ENCODE measurements around the gene SETBP1. TPM values are rescaled to one million over a fixed set of nuclear protein-coding genes. Genes with fewer than 3 reads are reported as not detected.

The SETBP1 gene
- total RNA-seq, 1 experiment from 2014 or later, result 4.0 TPM

- no peak overlapping the region for H3K4me3 ChIP-seq (ENCODE audit: low read depth, low read length)
- Mint-ChIP-seq H3K4me1 (ENCODE audit: low read depth, unreplicated experiment) (peaks cover 7% of the 10 kb centered on the region), H3K36me3 (ENCODE audit: insufficient read depth, unreplicated experiment) (no peaks in the 10 kb centered on the region), H3K9me3 (ENCODE audit: unreplicated experiment) (no peaks in the 10 kb centered on the region), H3K27me3 (ENCODE audit: insufficient read depth, unreplicated experiment) (no peaks in the 10 kb centered on the region), H3K27ac (ENCODE audit: unreplicated experiment) (no peak overlapping the region), H3K4me3 (ENCODE audit: unreplicated experiment) (no peak overlapping the region)
- no peaks in the 10 kb centered on the region for H3K9me3 ChIP-seq
- BruUV-seq (replicated peaks), result no TSS peak
- no peaks in the 10 kb centered on the region for H3K36me3 ChIP-seq (ENCODE audit: control insufficient read depth, insufficient read depth, low read length)
- H3K27me3 ChIP-seq (replicated peaks; ENCODE audit: control insufficient read depth, insufficient read depth, low read length), result no peaks in the 10 kb centered on the region
- intact Hi-C loops (cut with micrococcal nuclease; ENCODE audit: unreplicated experiment), result no loop called here
- no peak for TF ChIP-seq CTCF (IDR thresholded peaks at IDR 0.05; ENCODE audit: insufficient read depth in 1 of 2, low read depth in 1 of 2, low read length in 1 of 2, severe bottlenecking in 1 of 2, unreplicated experiment in 1 of 2)
- no peak for DNase-seq
- ChIA-PET POLR2A (no interaction called here), CTCF (no interaction called here)
- 0 out of 2 replicates have a peak, but pooled peaks cover 9% of the 10 kb centered on the region for H3K4me1 ChIP-seq
Observed at GRCh38 chr18:44884431-44884830, 203.7 kb downstream of the SETBP1 start.

GRCh38 chr18:44885507-44885906 is 204.8 kb downstream of the SETBP1 start:
- intact Hi-C loops (cut with micrococcal nuclease; ENCODE audit: unreplicated experiment), result no loop called here
- Mint-ChIP-seq H3K27me3 (ENCODE audit: insufficient read depth, unreplicated experiment) (no peaks in the 10 kb centered on the region), H3K4me1 (ENCODE audit: low read depth, unreplicated experiment) (peaks cover 7% of the 10 kb centered on the region), H3K4me3 (ENCODE audit: unreplicated experiment) (no peak overlapping the region), H3K36me3 (ENCODE audit: insufficient read depth, unreplicated experiment) (no peaks in the 10 kb centered on the region), H3K9me3 (ENCODE audit: unreplicated experiment) (no peaks in the 10 kb centered on the region), H3K27ac (ENCODE audit: unreplicated experiment) (no peak overlapping the region)
- no peak for DNase-seq
- no peak for TF ChIP-seq CTCF (IDR thresholded peaks at IDR 0.05; ENCODE audit: insufficient read depth in 1 of 2, low read depth in 1 of 2, low read length in 1 of 2, severe bottlenecking in 1 of 2, unreplicated experiment in 1 of 2)
- Histone ChIP-seq H3K9me3 (no peaks in the 10 kb centered on the region), H3K4me3 (ENCODE audit: low read depth, low read length) (no peak overlapping the region), H3K4me1 (0 out of 2 replicates have a peak, but pooled peaks cover 9% of the 10 kb centered on the region), H3K36me3 (ENCODE audit: control insufficient read depth, insufficient read depth, low read length) (no peaks in the 10 kb centered on the region), H3K27me3 (replicated peaks; ENCODE audit: control insufficient read depth, insufficient read depth, low read length) (no peaks in the 10 kb centered on the region)
- CTCF ChIA-PET, result interaction anchor here (0.6 kb wide), 1 partner anchor 14 kb away, joined by 3 read pairs; no protein-coding TSS in a partner anchor
- no TSS peak for BruUV-seq (replicated peaks)
- POLR2A ChIA-PET, result no interaction called here

- no peaks in the 10 kb centered on the region for H3K9me3 Mint-ChIP-seq (ENCODE audit: unreplicated experiment)
Observed at GRCh38 chr18:44887227-44887631, 206.5 kb downstream of the SETBP1 start.

More at GRCh38 chr18:44887227-44887631, 206.5 kb downstream of the SETBP1 start:
- POLR2A ChIA-PET, result no interaction called here
- BruUV-seq (replicated peaks), result no TSS peak
- Mint-ChIP-seq H3K4me1 (ENCODE audit: low read depth, unreplicated experiment) (peaks cover 7% of the 10 kb centered on the region), H3K27ac (ENCODE audit: unreplicated experiment) (peak overlapping the region; percentile 60), H3K27me3 (ENCODE audit: insufficient read depth, unreplicated experiment) (no peaks in the 10 kb centered on the region), H3K4me3 (ENCODE audit: unreplicated experiment) (no peak overlapping the region), H3K36me3 (ENCODE audit: insufficient read depth, unreplicated experiment) (no peaks in the 10 kb centered on the region)
- Histone ChIP-seq H3K36me3 (ENCODE audit: control insufficient read depth, insufficient read depth, low read length) (no peaks in the 10 kb centered on the region), H3K27me3 (replicated peaks; ENCODE audit: control insufficient read depth, insufficient read depth, low read length) (no peaks in the 10 kb centered on the region), H3K4me3 (ENCODE audit: low read depth, low read length) (no peak overlapping the region), H3K4me1 (0 out of 2 replicates have a peak, but pooled peaks cover 9% of the 10 kb centered on the region), H3K9me3 (no peaks in the 10 kb centered on the region)
- DNase-seq, result peak; percentile 6 to 44
- CTCF ChIA-PET, result no interaction called here
- no peak for TF ChIP-seq CTCF (IDR thresholded peaks at IDR 0.05; ENCODE audit: insufficient read depth in 1 of 2, low read depth in 1 of 2, low read length in 1 of 2, severe bottlenecking in 1 of 2, unreplicated experiment in 1 of 2)
- intact Hi-C loops (cut with micrococcal nuclease; ENCODE audit: unreplicated experiment), result no loop called here
